ENCODE data around the gene TAOK3. TPM values are rescaled to one million over a fixed set of nuclear protein-coding genes. Genes with fewer than 3 reads are reported as not detected.

Gene TAOK3
- total RNA-seq, result 23.2 and 25.1 TPM in 2 replicates

GRCh38 chr12:118372541-118373495, at the start of gene TAOK3:
TAOK3 (minus strand) TSS chr12:118372907; CDS start chr12:118255567, 117,340 bp downstream.

GRCh38 chr12:118376089-118377020, 3.6 kb upstream of the TAOK3 start, which contains the start of gene SUDS3:
SUDS3 (plus strand) TSS chr12:118376555; CDS start chr12:118376692, 137 bp downstream.

GRCh38 chr12:118135788-118136558, 236.7 kb downstream of the TAOK3 start, which contains the start of gene PEBP1:
PEBP1 (plus strand) TSS chr12:118136124; CDS start chr12:118136210, 86 bp downstream.

GRCh38 chr12:118103601-118104382, 268.9 kb downstream of the TAOK3 start, which contains the start of gene VSIG10:
VSIG10 (minus strand) TSS chr12:118104011; CDS start chr12:118103671, 340 bp downstream.

Other genes starting within 250 kb of the TAOK3 start
- 183 and 243 TPM in 2 replicates for gene PEBP1, start 236.8 kb downstream of the TAOK3 start, total RNA-seq
- gene SUDS3, start 3.6 kb upstream of the TAOK3 start, total RNA-seq, result 34.5 and 40.5 TPM in 2 replicates

Data from placental epithelial cell (primary cell).